DMS79 (cell line): Measurements from ENCODE around the gene BMPR2.
"Not testable (repeated sequence)": the region's sequence is repeated elsewhere in the genome, so short reads cannot be mapped to it uniquely, and the experiment has no call there.

Source experiments
- DNase-seq: peaks from one replicate; lab custom pipeline; 2025; lab: John Stamatoyannopoulos, UW

BMPR2 gene

DNA sequence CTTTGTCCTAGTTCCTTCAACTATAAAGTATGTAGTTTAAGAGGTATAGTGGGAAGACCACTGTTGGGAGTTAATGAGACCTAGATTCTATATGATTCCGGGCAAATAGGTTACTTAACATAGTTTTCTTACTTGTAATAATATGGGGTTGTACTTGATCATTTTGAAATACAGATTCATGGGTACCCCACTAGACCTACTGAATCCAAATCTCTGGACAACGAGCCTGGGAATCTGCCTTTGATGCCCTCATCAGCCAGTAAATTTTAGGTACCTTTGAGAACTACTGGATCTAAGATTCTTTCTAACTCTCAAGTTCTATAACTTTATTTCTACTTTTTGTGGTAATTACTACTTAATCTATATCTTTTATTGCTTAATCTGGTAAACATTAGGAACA, 6.6 kb downstream of the BMPR2 start:
- DNase-seq: no peak

DNA sequence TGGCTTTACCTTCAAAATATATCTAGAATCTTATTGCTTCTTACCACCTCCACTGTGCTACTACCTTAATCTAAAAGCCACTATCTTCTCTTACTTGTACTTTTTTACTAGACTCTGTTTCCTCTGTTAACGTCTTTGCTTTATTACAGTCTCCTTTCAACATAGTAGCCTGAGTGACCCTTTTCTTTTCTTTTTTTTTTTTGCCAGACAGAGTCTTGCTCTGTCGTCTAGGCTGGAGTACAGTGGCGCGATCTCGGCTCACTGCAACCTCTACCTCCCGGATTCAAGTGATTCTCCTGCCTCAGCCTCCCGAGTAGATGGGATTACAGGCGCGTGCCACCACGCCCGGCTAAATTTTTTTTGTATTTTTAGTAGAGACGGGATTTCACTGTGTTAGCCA, 10.4 kb downstream of the BMPR2 start:
- not testable (repeated sequence) for DNase-seq

DNA sequence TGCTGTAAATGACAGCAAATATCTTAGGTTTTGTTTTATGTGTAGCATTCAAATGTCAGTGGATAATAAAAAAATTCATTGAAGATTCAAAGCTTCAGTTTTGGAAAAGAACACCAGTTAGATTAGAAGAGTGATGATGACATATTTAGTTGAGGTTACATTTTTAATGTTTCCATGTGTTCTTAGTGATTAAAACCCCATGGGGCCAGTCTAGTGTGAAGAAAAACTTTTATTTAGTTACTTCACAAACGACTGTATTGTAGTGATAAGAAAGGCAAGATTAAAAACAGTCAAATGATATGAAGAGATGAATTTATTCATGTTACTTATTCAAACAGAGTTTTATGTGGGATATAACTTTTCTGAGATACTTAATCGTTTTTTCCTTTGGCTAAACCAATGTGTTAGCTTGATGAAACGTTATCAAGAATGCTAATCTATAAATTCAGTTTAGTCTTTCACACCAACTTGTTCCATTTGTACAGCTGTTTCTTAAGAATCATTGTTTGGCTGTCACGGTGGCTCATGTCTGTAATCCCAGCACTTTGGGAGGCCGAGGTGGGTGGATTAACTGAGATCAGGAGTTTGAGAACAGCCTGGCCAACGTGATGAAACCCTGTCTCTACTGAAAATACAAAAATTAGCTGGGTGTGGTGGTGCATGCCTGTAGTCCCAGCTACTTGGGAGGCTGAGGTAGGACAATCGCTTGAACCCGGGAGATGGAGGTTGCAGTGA, 11.6 kb downstream of the BMPR2 start:
- DNase-seq: no peak

DNA sequence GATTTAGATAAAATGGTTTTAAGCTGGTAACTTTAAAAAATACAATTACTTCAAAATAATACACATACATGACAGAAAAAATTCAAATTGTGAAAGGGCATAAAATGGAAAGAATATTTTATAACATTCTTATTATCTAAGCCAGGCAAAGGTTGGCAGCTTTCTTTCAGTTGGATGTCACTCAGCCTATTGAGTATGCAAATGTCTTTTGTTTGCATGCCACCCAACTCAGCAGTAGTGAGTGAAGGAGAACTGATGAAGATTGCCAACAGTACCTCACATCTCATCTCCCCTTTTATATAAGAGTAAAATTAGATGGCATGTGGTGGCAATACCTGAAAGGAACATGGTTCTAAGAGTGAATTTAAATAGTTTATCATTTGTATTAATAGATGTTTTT, 24.8 kb downstream of the BMPR2 start:
- DNase-seq: no peak

DNA sequence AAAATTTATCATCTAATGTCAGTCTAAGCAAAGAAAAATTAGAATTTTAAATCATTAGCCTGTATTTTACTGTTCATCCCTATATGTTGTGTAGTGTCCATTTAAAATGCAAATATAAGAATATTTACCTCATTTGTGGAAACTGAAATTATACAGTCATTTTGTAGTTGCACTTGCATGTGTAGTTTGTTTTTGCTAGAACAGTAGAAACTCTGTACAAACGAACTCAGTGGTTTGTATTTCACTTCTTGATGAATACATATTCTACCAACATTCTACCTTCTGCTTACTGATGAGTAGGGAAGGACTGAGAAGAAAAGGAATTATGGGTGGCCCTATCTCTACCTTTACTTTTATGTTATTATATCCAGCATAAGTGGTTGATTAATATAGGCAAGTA, 29.7 kb downstream of the BMPR2 start:
- no peak for DNase-seq

DNA sequence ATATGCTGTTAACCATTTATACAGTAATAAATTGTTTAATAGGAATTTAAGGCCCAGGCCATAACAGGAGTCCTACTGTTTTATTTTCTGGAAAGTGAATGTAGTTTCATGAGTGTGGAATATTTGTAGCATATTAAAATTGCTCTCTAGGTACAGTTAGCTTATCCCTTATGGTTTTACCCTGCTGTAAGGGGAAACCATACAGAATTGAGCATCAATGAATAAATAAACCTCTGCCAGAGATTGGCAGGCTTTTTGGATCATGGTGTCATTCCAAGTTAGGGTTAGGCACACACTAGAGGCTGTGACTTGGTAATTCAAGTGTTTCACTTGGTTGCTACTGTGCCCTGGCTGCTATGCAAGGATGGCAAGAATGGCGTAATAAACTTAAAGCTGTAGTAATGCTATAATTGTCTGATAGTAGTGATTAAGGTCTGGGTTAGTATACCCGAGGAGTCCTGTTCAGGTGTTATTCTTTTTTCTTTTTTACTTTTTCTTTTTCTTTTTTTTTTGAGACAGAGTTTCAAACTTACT, 30.4 kb downstream of the BMPR2 start:
- no peak for DNase-seq

DNA sequence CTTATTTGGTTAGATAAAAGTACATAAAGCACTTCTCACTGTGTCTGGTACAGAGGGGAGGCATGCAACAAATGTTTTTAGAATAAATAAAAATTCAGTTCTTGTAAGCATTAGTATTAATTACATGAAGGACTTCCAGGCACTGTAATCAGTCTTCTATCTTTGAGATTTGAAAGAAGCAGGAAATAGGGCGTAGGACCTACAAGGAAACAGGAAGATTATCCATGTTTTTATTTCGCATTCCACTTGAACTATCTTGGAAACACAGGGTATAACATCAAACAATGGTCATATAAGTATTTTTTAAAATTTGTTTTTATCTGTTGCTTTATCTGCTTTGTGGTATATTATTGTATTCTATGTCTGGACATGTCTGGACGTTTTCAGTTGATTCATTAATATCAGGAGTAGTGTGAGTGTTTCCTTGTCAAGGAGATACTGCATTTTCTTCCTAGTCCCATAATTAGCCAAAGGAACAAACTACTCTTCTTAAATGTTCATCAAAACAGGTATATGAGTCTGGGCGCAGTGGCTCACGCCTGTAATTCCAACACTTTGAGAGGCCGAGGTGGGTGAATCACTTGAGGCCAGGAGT, 32.5 kb downstream of the BMPR2 start:
- DNase-seq: no peak

DNA sequence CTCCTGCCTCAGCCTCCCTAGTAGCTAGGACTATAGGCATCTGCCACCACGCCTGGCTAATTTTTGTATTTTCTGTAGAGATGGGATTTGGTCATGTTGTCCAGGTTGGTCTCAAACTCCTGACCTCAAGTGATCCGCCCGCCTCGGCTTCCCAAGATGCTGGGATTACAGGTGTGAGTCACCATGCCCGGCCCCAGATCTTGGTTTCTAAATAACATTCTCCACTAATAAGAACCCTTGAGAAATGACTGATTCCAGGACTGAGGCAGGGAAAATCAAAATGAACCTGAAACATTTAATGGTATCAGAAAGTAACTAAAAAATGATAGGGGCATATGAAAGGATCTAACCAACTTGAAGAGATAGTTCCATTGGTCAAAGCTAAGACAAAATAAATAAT, 34.0 kb downstream of the BMPR2 start:
- no peak for DNase-seq

DNA sequence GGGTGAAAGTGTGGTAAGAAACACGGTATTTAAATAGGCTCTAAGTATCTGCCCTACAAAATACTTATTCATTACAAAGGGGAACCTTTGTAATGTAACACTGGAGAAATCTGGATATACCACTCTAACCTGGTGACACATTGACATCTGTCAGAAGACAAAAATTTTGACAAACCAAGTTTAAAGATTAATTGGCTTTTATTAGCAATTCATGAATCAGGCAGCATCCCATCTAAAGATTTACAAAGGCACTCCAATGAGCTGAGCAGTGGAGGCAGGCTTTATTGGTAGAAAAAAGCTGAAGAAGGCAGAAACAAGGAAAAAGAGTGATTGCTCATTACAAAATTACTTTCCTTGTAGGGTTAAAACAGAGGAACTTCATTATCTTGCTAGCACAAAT, 35.0 kb downstream of the BMPR2 start:
- no peak for DNase-seq

DNA sequence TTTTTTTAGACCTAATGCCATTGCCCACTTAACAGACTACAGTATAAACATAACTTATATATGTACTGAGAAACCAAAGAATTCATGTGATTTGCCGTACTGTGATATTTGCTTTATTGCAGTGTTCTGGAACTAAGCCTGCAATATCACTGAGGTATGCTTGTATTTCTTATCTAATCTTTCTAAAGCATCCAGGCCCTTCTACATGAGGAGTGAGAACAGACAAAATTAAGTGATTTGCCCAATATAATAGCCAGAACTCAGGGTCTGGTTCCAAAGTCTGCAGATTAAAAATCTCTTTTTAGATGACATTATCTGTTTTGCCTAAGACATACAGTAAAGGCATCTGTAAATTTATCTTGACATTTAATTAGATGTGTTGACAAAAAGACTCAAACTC, 41.9 kb downstream of the BMPR2 start:
- no peak for DNase-seq

DNA sequence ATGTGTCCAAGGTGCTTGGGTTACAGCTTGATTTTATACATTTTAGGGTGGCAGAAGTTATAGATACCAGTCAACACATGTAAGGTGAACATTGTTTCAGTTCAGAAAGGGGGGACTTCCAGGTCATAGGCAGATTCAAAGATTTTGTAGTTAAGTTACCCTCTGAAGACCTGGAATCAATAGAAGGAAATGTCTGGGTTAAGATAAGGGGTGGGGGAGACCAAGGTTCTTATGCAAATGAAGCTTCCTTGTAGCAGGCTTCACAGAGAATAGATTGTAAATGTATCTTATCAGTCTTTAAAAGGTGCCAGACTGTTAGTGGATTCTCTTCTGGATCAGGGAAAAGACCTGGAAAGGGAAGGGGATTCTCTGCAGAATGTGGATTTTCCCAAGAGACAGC, 42.4 kb downstream of the BMPR2 start:
- no peak for DNase-seq

DNA sequence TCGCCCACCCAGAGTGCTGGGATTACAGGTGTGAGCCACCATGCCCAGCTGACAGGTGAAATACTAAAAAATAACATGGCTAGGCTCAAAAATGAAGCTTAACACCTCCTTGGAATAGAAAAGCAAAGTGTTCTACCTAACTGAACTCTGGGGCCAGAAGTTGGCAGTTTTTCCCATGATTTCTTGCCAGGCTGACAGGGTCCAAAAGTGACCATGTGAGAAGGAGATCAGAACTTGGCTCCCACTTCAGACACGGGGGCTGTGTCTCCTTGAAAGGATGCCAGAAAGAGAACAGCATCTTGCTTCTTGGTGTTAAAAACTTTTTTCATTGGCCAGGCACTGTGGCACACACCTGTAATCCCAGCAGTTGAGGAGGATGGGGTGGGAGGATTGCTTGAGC, 47.0 kb downstream of the BMPR2 start:
- no peak for DNase-seq

DNA sequence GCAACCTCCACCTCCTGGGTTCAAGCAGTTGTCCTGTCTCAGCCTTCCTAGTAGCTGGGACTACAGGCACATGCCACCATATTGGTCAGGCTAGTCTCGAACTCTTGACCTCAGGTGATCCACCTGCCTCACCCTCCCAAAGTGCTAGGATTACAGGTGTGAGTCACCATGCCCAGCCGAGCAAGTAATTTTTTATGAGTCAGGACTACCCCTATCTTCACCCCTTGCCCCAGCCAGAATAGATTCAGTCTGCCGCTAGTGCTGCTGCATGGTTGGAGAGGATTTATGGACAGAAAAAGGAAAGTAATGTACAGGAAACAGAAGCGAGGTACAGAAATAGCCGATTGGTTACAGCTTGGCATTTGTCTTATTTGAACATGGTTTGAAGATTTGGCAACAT, 48.9 kb downstream of the BMPR2 start:
- no peak for DNase-seq

DNA sequence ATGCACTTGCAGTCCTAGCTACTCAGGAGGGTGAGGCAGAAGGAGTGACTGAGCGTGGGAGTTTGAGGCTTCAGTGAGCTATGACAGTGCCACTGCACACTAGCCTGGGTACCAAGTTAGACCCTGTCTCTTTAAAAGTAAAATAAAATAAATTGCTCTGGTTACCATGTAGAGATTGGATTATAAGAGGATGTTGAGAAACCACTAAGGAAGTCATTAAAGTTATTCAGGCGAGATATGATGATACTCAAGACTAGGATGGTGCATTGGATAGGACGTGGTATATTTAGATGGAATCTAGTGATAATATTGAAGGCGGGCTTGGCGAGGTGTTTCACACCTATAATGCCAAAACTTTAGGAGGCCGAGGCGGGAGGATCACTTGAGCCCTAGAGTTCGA, 50.6 kb downstream of the BMPR2 start:
- DNase-seq: peak; percentile 77

DNA sequence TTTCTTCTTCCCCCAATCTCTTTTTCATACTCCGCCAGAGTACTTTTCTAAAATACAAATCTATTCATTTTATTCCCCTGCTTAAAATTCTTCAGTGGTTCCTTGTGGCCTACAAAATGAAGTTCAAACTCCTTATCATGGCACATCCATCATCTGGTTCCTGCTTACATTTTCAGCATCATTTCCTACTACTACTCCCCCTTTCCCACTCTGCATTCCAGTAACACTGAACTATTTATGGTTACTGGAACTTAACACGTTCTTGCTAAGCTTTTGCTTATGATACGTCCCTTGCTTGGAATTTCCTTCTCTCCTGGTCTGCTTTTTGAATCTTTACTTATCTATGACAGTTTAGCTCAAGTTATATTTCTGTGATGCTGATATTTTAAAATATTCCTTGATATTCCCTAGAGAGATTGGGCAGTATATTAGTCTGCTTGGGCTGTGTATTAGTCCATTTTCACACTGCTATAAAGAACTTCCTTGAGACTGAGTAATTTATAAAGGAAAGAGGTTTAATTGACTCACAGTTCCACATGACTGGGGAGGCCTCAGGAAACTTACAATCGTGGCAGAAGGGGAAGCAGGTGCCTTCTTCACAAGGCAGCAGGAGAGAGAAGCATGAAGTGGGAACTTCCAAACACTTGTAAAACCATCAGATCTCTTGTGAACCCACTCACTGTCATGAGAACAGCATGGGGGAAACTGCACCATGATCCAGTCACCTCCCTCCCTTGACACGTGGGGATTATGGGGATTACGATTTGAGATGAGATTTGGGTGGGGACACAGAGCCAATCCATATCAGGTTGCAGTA, 53.2 kb downstream of the BMPR2 start:
- DNase-seq: no peak

DNA sequence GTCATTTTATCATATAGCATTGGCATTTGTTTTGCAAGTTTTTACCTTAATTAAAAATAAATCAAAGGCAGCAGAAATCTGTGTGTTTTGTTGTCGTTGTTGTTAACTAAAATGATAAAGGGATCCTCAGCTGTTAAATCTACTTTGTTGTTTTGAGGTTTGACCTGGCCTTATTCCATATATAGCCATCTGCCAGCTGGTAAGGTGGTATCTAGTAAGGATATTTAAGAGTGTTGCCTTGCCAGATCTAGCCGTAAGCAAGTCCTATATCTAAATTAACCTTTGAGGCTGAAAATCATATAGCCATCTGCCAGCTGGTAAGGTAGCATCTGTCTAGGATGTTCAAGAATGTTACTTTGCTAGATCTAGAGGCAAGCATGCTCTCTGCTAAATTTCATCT, 56.6 kb downstream of the BMPR2 start:
- DNase-seq: no peak

DNA sequence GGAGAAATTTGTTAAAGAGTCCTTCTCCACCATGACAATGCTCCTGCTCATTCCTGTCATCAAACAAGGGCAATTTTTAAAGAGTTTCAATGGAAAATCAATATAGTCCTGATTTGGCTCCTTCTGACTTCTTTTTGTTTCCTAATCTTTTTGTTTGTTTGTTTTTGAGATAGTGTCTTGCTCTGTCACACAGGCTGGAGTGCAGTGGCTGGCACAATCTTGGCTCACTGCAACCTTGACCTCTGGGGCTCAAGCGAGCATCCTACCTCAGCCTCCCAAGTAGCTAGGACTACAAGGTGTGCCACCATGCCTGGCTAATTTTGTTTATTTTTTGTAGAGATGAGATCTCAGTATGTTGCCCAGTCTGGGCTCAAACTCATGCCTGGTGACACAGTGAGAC, 58.3 kb downstream of the BMPR2 start:
- no peak for DNase-seq

DNA sequence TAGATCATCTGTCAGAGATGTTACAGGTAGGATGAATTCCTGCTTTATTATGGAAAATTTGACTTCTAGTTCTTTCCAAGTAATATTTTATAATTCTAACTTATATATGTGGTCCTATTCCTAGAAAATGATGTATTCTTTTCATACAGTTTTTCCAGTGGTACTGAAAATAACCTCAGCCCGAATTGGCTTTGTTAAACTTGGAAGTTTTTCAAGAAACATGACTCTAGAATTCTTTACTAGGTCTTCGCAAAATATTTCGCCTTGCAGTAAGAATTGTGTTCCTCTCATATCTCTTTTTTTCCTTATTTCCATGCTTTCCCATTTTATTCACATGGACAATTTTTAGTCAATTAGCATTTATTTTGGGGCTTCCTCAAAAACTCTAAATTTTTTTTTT, 60.5 kb downstream of the BMPR2 start:
- no peak for DNase-seq

DNA sequence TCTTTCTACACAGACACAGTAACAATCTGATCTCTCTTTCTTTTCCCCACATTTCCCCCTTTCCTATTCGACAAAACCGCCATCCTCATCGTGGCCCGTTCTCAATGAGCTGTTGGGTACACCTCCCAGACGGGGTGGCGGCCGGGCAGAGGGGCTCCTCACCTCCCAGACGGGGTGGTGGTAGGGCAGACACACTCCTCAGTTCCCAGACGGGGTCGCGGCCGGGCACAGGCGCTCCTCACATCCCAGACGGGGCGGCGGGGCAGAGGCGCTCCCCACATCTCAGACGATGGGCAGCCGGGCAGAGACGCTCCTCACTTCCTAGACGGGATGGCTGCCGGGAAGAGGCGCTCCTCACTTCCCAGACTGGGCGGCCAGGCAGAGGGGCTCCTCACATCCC, 64.0 kb downstream of the BMPR2 start:
- DNase-seq: not testable (repeated sequence)

DNA sequence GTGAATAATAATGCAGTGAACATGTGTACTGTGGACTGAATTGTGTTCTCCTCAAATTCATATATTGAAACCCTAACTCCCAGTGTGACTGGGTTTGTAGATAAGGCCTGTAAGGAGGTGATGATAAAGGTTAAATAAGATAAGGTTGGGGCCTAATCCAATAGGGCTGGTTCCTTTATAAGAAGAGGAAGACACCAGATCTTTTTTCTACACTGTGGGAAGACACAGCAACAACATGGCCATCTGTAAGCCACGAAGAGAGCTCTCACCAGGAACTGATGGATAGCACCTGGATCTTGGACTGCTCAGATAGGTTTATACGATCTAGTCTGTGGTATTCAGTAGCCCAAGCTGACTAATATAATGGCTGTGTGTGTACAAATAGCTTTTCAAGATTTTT, 66.8 kb downstream of the BMPR2 start:
- no peak for DNase-seq

DNA sequence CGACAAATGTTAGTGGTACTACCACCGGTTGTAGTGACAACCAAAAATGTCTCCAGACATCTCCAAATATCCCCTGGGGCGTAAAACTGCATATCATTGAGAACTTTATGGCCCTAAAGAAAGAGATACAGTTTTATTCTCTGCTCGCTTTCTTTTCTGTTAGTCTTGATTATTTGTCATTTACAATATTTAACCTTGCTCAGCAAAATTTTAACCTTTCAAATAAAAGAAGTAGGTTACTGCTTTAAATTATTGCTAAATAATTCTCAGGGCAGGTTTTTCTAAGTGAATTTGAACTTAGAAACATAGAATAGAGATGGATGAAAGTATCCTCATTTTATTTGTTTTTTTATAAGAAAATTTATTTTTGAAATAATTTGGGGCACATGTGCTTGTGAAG, 67.9 kb downstream of the BMPR2 start:
- no peak for DNase-seq

DNA sequence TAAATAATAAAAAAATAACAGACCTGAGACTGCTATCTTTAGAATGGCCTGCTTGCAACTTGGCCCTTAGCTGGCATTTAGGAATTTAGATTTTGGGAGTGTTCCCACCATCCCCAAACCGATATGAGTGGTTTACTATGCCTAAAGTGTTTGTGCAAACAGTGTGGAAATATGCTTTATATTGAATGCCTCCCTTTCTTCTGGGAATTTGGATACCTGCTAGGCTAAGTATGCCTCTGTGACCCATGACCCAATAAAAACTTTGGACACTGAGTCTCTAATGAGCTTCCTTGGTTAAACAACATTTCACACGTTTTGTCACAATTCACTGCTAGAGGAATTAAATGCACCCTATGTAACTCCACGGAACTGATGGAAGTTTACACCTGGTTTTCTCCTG, 73.2 kb downstream of the BMPR2 start:
- no peak for DNase-seq

DNA sequence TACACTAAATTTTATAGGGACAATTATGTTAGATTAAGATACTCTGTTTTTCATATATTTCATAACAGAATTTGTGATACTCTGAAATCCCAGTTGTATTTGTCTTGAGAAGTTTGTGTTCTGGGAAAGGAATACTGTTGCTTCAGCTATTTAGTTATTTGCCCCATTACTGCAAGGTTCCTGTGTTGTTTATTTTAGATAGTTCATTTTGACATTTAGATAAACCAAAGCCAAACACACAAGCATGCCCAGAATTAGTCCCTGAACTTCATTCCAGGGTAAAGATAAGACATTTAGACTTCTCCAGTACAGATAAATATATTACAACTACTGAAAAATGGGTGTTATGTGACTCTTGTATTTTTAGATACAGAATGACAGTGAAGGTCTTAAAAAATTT, 74.7 kb downstream of the BMPR2 start:
- DNase-seq: no peak
